HepG2 (cell line): ENCODE results near the gene PASK. TPM values are rescaled to one million over a fixed set of nuclear protein-coding genes. Genes with fewer than 3 reads are reported as not detected.

Experiments used
- EZH2 ChIP-seq: conservative IDR thresholded peaks from 2 replicates; pipeline ENCODE4 v1.6.1; 2012; ENCODE audit warnings: mild to moderate bottlenecking, low read depth, low read length, moderate library complexity
- HNRNPH1 ChIP-seq: fragments of 200-400 bp; formaldehyde crosslinking; optimal IDR thresholded peaks from 2 replicates; pipeline ENCODE3; 2017; ENCODE audit warnings: mild to moderate bottlenecking, low read depth, low read length
- HNRNPK ChIP-seq: fragments of 200-400 bp; formaldehyde crosslinking; IDR thresholded peaks from 2 replicates; pipeline ENCODE4 v1.6.1; 2018; ENCODE audit warnings: low read length, low read depth, moderate library complexity, mild to moderate bottlenecking; ENCODE audit not compliant: poor library complexity, severe bottlenecking
- KLF13 ChIP-seq: sonication (generic); formaldehyde crosslinking; IDR thresholded peaks from 2 replicates; pipeline ENCODE4 v1.4.0; 2020; ENCODE audit warnings: mild to moderate bottlenecking, missing genetic modification reagents
- NPAS2 ChIP-seq: sonication (generic); formaldehyde crosslinking; IDR thresholded peaks from 2 replicates; pipeline ENCODE4 v1.8.0; 2022; ENCODE audit warnings: mild to moderate bottlenecking, missing genetic modification reagents, borderline replicate concordance
- ZFY ChIP-seq: sonication (generic); formaldehyde crosslinking; IDR thresholded peaks from 2 replicates; pipeline ENCODE4 v1.4.0; 2020; ENCODE audit warnings: missing genetic modification reagents
- ZNF256 ChIP-seq: sonication (generic); formaldehyde crosslinking; conservative IDR thresholded peaks from 2 replicates; pipeline ENCODE4 v1.4.0; 2020; ENCODE audit warnings: missing genetic modification reagents
- ZNF775 ChIP-seq: sonication (generic); formaldehyde crosslinking; IDR thresholded peaks from 2 replicates; pipeline ENCODE4 v1.4.0; 2020; ENCODE audit warnings: missing genetic modification reagents, mild to moderate bottlenecking, moderate library complexity, borderline replicate concordance
- ZNF839 ChIP-seq: sonication (generic); formaldehyde crosslinking; IDR thresholded peaks from 2 replicates; pipeline ENCODE4 v1.4.0; 2020; ENCODE audit warnings: missing genetic modification reagents, mild to moderate bottlenecking, borderline replicate concordance
- polyA plus RNA-seq, 8 experiments: library from polyadenylated mRNA; depleted of rRNA in 3 of 8; stranded (reverse) in 7 of 8; unstranded in 1 of 8; fragments of >200 nt; fragmentation: Illumina TruSeq in 4 of 8; extraction: Trizol in 4 of 8; gene quantifications; 2 replicates each; pipeline versions ENCODE4 v1.2.1 to v1.2.3, GENCODE V29; 2011 to 2016; ENCODE audit warnings: low read depth in 4 of 8, missing spikeins in 1 of 8, mixed read lengths in 1 of 8; ENCODE audit not compliant: insufficient read depth in 1 of 8
- total RNA-seq, 5 experiments: library from RNA; depleted of rRNA; stranded (reverse); fragments of >200 nt; fragmentation: Illumina TruSeq; extraction: Trizol; gene quantifications; 2 replicates each; pipeline ENCODE4 v1.2.3, GENCODE V29; 2016; ENCODE audit warnings: low read depth in 1 of 5
- TF ChIP-seq, protein P1 (sequence below): sonication (generic); formaldehyde crosslinking; IDR thresholded peaks from 2 replicates; pipeline ENCODE4 v1.4.0; 2020; ENCODE audit warnings: missing genetic modification reagents
- TF ChIP-seq, protein P2 (sequence below): sonication (generic); formaldehyde crosslinking; IDR thresholded peaks from 2 replicates; pipeline ENCODE4 v1.4.0; 2020; ENCODE audit warnings: missing genetic modification reagents, mild to moderate bottlenecking, borderline replicate concordance
- TF ChIP-seq, protein P3 (sequence below): sonication (generic); formaldehyde crosslinking; IDR thresholded peaks from 2 replicates; pipeline ENCODE4 v1.5.0; 2020; ENCODE audit warnings: missing genetic modification reagents
- TF ChIP-seq, protein P4 (sequence below): sonication (generic); formaldehyde crosslinking; IDR thresholded peaks from 2 replicates; pipeline ENCODE4 v1.5.1; 2020; ENCODE audit warnings: missing genetic modification reagents, mild to moderate bottlenecking, borderline replicate concordance
- TF ChIP-seq, protein P5 (sequence below): IDR thresholded peaks from 2 replicates; pipeline ENCODE4 v1.6.1; 2018; ENCODE audit warnings: missing genetic modification reagents
- TF ChIP-seq, protein P6 (sequence below): sonication (generic); formaldehyde crosslinking; IDR thresholded peaks from 2 replicates; pipeline ENCODE4 v1.8.0; 2023; ENCODE audit warnings: mild to moderate bottlenecking, missing genetic modification reagents
- TF ChIP-seq, protein P7 (sequence below): sonication (generic); formaldehyde crosslinking; IDR thresholded peaks from 2 replicates; pipeline ENCODE4 v1.8.0; 2022; ENCODE audit warnings: mild to moderate bottlenecking, missing genetic modification reagents, moderate library complexity

Gene PASK
- total and polyA plus RNA-seq, 2 of the 13 experiments (the other 11 are each of a cell fraction or from before 2014, with no cell fraction given), result 6.9 to 17.0 TPM

DNA sequence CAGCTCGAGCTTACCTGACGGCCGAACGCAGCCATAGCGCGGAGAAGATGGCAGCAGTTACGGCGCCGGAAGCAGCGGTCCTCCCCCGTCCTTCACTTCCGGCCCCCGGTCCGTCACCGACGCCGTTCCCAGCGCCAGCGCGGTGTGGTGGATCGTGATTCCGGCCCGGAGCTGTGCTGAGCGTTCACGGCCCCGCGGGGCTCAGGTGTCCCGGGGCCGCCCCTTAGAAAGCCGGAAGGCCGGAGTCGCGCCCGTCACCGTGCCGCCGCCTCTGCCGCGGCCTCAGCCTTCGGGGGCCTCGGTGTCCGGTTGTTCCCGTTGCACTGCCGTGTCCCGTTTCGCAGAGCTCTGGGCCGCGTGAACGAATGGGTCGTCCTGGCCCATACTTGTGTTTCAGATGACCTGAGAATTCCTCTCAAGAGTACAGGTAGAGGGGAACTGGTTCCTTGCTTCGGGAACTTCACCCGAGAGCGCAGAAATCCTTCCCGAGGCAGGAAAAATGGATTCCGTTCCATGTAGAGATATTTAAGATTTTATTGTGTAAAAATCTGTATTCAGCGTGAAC is 47.0 kb downstream of the PASK start, which contains the start of gene MTERF4 (continued):
- peak; percentile 81 for TF ChIP-seq HNRNPK
- no peak for TF ChIP-seq ZNF775
- TF ChIP-seq, protein P1, sequence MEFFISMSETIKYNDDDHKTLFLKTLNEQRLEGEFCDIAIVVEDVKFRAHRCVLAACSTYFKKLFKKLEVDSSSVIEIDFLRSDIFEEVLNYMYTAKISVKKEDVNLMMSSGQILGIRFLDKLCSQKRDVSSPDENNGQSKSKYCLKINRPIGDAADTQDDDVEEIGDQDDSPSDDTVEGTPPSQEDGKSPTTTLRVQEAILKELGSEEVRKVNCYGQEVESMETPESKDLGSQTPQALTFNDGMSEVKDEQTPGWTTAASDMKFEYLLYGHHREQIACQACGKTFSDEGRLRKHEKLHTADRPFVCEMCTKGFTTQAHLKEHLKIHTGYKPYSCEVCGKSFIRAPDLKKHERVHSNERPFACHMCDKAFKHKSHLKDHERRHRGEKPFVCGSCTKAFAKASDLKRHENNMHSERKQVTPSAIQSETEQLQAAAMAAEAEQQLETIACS, result peak; percentile 87
- peak; percentile 98 for TF ChIP-seq ZFY
- TF ChIP-seq NPAS2, result no peak
- TF ChIP-seq EZH2, result no peak
- TF ChIP-seq, protein P2, sequence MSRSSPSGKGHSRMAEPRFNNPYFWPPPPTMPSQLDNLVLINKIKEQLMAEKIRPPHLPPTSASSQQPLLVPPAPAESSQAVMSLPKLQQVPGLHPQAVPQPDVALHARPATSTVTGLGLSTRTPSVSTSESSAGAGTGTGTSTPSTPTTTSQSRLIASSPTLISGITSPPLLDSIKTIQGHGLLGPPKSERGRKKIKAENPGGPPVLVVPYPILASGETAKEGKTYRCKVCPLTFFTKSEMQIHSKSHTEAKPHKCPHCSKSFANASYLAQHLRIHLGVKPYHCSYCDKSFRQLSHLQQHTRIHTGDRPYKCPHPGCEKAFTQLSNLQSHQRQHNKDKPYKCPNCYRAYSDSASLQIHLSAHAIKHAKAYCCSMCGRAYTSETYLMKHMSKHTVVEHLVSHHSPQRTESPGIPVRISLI, result peak; percentile 88
- TF ChIP-seq, protein P3, sequence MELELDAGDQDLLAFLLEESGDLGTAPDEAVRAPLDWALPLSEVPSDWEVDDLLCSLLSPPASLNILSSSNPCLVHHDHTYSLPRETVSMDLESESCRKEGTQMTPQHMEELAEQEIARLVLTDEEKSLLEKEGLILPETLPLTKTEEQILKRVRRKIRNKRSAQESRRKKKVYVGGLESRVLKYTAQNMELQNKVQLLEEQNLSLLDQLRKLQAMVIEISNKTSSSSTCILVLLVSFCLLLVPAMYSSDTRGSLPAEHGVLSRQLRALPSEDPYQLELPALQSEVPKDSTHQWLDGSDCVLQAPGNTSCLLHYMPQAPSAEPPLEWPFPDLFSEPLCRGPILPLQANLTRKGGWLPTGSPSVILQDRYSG (CRISPR knock-in tag), result peak; percentile 87; the same call in 1 of the 2 replicates
- TF ChIP-seq KLF13 (CRISPR knock-in tag), result peak; percentile 85; the same call in 1 of the 2 replicates
- TF ChIP-seq, protein P4, sequence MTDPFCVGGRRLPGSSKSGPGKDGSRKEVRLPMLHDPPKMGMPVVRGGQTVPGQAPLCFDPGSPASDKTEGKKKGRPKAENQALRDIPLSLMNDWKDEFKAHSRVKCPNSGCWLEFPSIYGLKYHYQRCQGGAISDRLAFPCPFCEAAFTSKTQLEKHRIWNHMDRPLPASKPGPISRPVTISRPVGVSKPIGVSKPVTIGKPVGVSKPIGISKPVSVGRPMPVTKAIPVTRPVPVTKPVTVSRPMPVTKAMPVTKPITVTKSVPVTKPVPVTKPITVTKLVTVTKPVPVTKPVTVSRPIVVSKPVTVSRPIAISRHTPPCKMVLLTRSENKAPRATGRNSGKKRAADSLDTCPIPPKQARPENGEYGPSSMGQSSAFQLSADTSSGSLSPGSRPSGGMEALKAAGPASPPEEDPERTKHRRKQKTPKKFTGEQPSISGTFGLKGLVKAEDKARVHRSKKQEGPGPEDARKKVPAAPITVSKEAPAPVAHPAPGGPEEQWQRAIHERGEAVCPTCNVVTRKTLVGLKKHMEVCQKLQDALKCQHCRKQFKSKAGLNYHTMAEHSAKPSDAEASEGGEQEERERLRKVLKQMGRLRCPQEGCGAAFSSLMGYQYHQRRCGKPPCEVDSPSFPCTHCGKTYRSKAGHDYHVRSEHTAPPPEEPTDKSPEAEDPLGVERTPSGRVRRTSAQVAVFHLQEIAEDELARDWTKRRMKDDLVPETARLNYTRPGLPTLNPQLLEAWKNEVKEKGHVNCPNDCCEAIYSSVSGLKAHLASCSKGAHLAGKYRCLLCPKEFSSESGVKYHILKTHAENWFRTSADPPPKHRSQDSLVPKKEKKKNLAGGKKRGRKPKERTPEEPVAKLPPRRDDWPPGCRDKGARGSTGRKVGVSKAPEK (CRISPR knock-in tag), result peak; percentile 100
- TF ChIP-seq, protein P5, sequence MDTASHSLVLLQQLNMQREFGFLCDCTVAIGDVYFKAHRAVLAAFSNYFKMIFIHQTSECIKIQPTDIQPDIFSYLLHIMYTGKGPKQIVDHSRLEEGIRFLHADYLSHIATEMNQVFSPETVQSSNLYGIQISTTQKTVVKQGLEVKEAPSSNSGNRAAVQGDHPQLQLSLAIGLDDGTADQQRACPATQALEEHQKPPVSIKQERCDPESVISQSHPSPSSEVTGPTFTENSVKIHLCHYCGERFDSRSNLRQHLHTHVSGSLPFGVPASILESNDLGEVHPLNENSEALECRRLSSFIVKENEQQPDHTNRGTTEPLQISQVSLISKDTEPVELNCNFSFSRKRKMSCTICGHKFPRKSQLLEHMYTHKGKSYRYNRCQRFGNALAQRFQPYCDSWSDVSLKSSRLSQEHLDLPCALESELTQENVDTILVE (CRISPR knock-in tag), result peak; percentile 100
- peak; percentile 95 for TF ChIP-seq ZNF839 (CRISPR knock-in tag)
- TF ChIP-seq, protein P6, sequence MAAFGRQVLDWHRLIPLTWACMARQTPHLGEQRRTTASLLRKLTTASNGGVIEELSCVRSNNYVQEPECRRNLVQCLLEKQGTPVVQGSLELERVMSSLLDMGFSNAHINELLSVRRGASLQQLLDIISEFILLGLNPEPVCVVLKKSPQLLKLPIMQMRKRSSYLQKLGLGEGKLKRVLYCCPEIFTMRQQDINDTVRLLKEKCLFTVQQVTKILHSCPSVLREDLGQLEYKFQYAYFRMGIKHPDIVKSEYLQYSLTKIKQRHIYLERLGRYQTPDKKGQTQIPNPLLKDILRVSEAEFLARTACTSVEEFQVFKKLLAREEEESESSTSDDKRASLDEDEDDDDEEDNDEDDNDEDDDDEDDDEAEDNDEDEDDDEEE (CRISPR knock-in tag), result peak; percentile 100
- TF ChIP-seq, protein P7, sequence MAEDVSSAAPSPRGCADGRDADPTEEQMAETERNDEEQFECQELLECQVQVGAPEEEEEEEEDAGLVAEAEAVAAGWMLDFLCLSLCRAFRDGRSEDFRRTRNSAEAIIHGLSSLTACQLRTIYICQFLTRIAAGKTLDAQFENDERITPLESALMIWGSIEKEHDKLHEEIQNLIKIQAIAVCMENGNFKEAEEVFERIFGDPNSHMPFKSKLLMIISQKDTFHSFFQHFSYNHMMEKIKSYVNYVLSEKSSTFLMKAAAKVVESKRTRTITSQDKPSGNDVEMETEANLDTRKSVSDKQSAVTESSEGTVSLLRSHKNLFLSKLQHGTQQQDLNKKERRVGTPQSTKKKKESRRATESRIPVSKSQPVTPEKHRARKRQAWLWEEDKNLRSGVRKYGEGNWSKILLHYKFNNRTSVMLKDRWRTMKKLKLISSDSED, result 0 out of 2 replicates have a peak, but pooled peaks have one; percentile 38
- peak; percentile 89 for TF ChIP-seq ZNF256 (CRISPR knock-in tag)
- TF ChIP-seq HNRNPH1, result no peak
